Mononuclear cell (primary cell): Measurements from ENCODE around the gene RNF5. TPM values are rescaled to one million over a fixed set of nuclear protein-coding genes. Genes with fewer than 3 reads are reported as not detected.
"Not testable (repeated sequence)": the region's sequence is repeated elsewhere in the genome, so short reads cannot be mapped to it uniquely, and the experiment has no call there.

Source experiments
- H3K27me3 ChIP-seq: 2 replicates; pipeline ENCODE4 v1.6.0; 2011; ENCODE audit warnings: low read length, control low read depth; ENCODE audit not compliant: insufficient read depth
- H3K4me1 ChIP-seq: 2 replicates; pipeline ENCODE4 v1.5.1; 2011; ENCODE audit warnings: mild to moderate bottlenecking, low read length, control low read depth; ENCODE audit not compliant: insufficient read depth
- H3K4me3 ChIP-seq: 2 replicates; pipeline ENCODE4 v1.5.1; 2011; ENCODE audit warnings: mild to moderate bottlenecking, low read length, moderate library complexity
- H3K9me3 ChIP-seq: 2 replicates; pipeline ENCODE4 v1.5.1; 2011; ENCODE audit warnings: low read depth, mild to moderate bottlenecking, control low read depth, low read length
- total RNA-seq: library from RNA; depleted of rRNA; stranded (reverse); fragments of >200 nt; gene quantifications from one replicate; pipeline ENCODE4 v1.2.3, GENCODE V29; 2012

Gene RNF5
- total RNA-seq, 1 donor = 13.2 TPM

GRCh38 chr6:32188381-32189068 is 10.3 kb downstream of the RNF5 start:
- no peaks in the 10 kb centered on the region for H3K9me3 ChIP-seq
- no peaks in the 10 kb centered on the region for H3K27me3 ChIP-seq
- H3K4me3 ChIP-seq = peak overlapping the region; percentile 96
- peaks cover 57% of the 10 kb centered on the region for H3K4me1 ChIP-seq

GRCh38 chr6:32189069-32189741 is 11.0 kb downstream of the RNF5 start:
- Histone ChIP-seq H3K9me3 (no peaks in the 10 kb centered on the region), H3K4me3 (peak overlapping the region; percentile 96), H3K27me3 (no peaks in the 10 kb centered on the region), H3K4me1 (peaks cover 62% of the 10 kb centered on the region)

GRCh38 chr6:32189742-32190053 is 11.5 kb downstream of the RNF5 start:
- H3K4me3 ChIP-seq = peak overlapping the region; percentile 96
- H3K27me3 ChIP-seq = no peaks in the 10 kb centered on the region
- H3K4me1 ChIP-seq = peaks cover 67% of the 10 kb centered on the region
- H3K9me3 ChIP-seq = no peaks in the 10 kb centered on the region

- peak within 1 kb of the TSS; percentile 96 for H3K4me3 ChIP-seq
- peaks cover 73% of the 10 kb centered on the region for H3K4me1 ChIP-seq
- H3K9me3 ChIP-seq = no peaks in the 10 kb centered on the region
Measured at GRCh38 chr6:32190054-32190851, 12.0 kb downstream of the RNF5 start, which contains the start of gene PBX2. Gene PBX2 (minus strand): TSS chr6:32190202. CDS start chr6:32189915, 287 bp downstream.

GRCh38 chr6:32190911-32191677 is 12.9 kb downstream of the RNF5 start:
- Histone ChIP-seq H3K4me3 (peak overlapping the region; percentile 96), H3K4me1 (peaks cover 70% of the 10 kb centered on the region), H3K9me3 (no peaks in the 10 kb centered on the region)

More at GRCh38 chr6:32190054-32190851, 12.0 kb downstream of the RNF5 start, which contains the start of gene PBX2:
- H3K27me3 ChIP-seq = no peaks in the 10 kb centered on the region

GRCh38 chr6:32191696-32192607 is 13.7 kb downstream of the RNF5 start:
- no peaks in the 10 kb centered on the region for H3K27me3 ChIP-seq
- H3K4me1 ChIP-seq = peaks cover 69% of the 10 kb centered on the region
- no peaks in the 10 kb centered on the region for H3K9me3 ChIP-seq
- H3K4me3 ChIP-seq = peak overlapping the region; percentile 96

More at GRCh38 chr6:32190911-32191677, 12.9 kb downstream of the RNF5 start:
- no peaks in the 10 kb centered on the region for H3K27me3 ChIP-seq

- Histone ChIP-seq H3K27me3 (no peaks in the 10 kb centered on the region), H3K4me3 (peak within 1 kb of the TSS; percentile 96), H3K4me1 (peaks cover 66% of the 10 kb centered on the region), H3K9me3 (no peaks in the 10 kb centered on the region)
Measured at GRCh38 chr6:32192608-32193039, 14.4 kb downstream of the RNF5 start, which contains the start of gene GPSM3. Gene GPSM3 (minus strand): TSS chr6:32192643. CDS start chr6:32192513, 130 bp downstream.

GRCh38 chr6:32193096-32193495 is 14.9 kb downstream of the RNF5 start:
- Histone ChIP-seq H3K4me1 (peaks cover 62% of the 10 kb centered on the region), H3K4me3 (peak overlapping the region; percentile 96)
- not testable (repeated sequence) for H3K9me3 ChIP-seq, H3K27me3 ChIP-seq

- H3K4me1 ChIP-seq = peaks cover 49% of the 10 kb centered on the region
- no peaks in the 10 kb centered on the region for H3K27me3 ChIP-seq
- H3K4me3 ChIP-seq = no peak overlapping the region
- no peaks in the 10 kb centered on the region for H3K9me3 ChIP-seq
Measured at GRCh38 chr6:32194388-32194787, 16.2 kb downstream of the RNF5 start.

- Histone ChIP-seq H3K4me1 (peaks cover 48% of the 10 kb centered on the region), H3K4me3 (peak overlapping the region; percentile 98), H3K27me3 (no peaks in the 10 kb centered on the region), H3K9me3 (no peaks in the 10 kb centered on the region)
Measured at GRCh38 chr6:32194825-32195651, 16.8 kb downstream of the RNF5 start.

GRCh38 chr6:32195652-32195901 is 17.4 kb downstream of the RNF5 start:
- no peaks in the 10 kb centered on the region for H3K9me3 ChIP-seq
- peaks cover 48% of the 10 kb centered on the region for H3K4me1 ChIP-seq
- peak overlapping the region; percentile 98 for H3K4me3 ChIP-seq
- H3K27me3 ChIP-seq = no peaks in the 10 kb centered on the region

- H3K27me3 ChIP-seq = no peaks in the 10 kb centered on the region
- no peaks in the 10 kb centered on the region for H3K9me3 ChIP-seq
- H3K4me1 ChIP-seq = peaks cover 43% of the 10 kb centered on the region
- peak overlapping the region; percentile 98 for H3K4me3 ChIP-seq
Measured at GRCh38 chr6:32195902-32196681, 17.9 kb downstream of the RNF5 start.
